Right lobe of liver (tissue), 4 donors: Measurements from ENCODE around the gene EDNRB.

Source experiments
- POLR2A ChIP-seq: fragments of 450-650 bp; IDR thresholded peaks from one replicate; pipeline ENCODE4 v1.6.1; 2017; ENCODE audit warnings: antibody characterized with exemption, mild to moderate bottlenecking
- TF ChIP-seq, protein P1 (sequence below), 4 donors: fragments of 200-600 bp in 3 of 4; fragments of 450-650 bp in 1 of 4; IDR thresholded peaks; one replicate each; pipeline versions ENCODE4 v1.5.1 to v1.8.0; 2016 to 2022; ENCODE audit warnings: antibody characterized with exemption in 4 of 4, mild to moderate bottlenecking in 2 of 4
- donor health status: DM: no; HTN: no; CAD: no.
- donor health status: DM: no; HTN: no; CAD: no.
- donor health status: DM: no; HTN: yes; CAD: no.

DNA sequence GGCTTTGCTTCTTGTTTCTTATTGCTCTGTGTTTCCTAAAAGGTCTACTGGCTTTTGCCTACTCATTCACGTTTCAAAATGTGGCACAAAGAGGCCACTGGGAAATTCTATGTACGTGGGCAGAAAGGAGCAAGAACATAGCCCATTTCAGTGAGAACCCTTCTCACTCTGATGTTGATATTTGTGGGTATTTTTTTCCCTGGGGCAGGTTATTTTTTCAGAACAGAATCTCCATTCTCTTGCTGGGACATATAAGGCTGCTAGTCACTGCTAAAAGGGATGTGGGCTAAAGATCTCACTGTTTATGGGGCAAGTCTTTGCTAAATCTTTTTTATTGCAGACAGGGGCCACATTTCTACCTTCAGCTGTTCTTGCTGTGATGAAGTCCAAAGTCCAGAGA, 27.1 kb downstream of the EDNRB start:
- TF ChIP-seq, protein P1, sequence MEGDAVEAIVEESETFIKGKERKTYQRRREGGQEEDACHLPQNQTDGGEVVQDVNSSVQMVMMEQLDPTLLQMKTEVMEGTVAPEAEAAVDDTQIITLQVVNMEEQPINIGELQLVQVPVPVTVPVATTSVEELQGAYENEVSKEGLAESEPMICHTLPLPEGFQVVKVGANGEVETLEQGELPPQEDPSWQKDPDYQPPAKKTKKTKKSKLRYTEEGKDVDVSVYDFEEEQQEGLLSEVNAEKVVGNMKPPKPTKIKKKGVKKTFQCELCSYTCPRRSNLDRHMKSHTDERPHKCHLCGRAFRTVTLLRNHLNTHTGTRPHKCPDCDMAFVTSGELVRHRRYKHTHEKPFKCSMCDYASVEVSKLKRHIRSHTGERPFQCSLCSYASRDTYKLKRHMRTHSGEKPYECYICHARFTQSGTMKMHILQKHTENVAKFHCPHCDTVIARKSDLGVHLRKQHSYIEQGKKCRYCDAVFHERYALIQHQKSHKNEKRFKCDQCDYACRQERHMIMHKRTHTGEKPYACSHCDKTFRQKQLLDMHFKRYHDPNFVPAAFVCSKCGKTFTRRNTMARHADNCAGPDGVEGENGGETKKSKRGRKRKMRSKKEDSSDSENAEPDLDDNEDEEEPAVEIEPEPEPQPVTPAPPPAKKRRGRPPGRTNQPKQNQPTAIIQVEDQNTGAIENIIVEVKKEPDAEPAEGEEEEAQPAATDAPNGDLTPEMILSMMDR (IDR thresholded peaks at IDR 0.05): no peak
- no peak for TF ChIP-seq POLR2A
